Neural cell (in vitro differentiated cells): ENCODE data around the gene DLX1. TPM values are rescaled to one million over a fixed set of nuclear protein-coding genes. Genes with fewer than 3 reads are reported as not detected.
"Not testable (repeated sequence)": the region's sequence is repeated elsewhere in the genome, so short reads cannot be mapped to it uniquely, and the experiment has no call there.

Experiments used
- H2AFZ ChIP-seq: fragments of 200-600, 300-800 bp; sonication (generic), shearing (Covaris generic); 2 replicates; pipeline ENCODE4 v1.6.0; 2014; ENCODE audit warnings: low read depth, mild to moderate bottlenecking, antibody characterized with exemption, low read length, moderate library complexity
- H3F3A ChIP-seq: fragments of 200-600 bp; shearing (Covaris generic); 2 replicates; pipeline ENCODE4 v1.6.1; 2016; ENCODE audit warnings: mild to moderate bottlenecking, moderate library complexity, mixed read lengths, antibody characterized with exemption, low read length; ENCODE audit not compliant: insufficient read depth, poor library complexity, severe bottlenecking
- H3K27ac ChIP-seq: fragments of 200-600, 300-800 bp; sonication (generic), shearing (Covaris generic); 2 replicates; pipeline ENCODE4 v1.5.1; 2014; ENCODE audit warnings: mild to moderate bottlenecking, low read length, moderate library complexity
- H3K27me3 ChIP-seq: fragments of 300-800, 200-600 bp; sonication (generic), shearing (Covaris generic); 2 replicates; pipeline ENCODE4 v1.6.0; 2014; ENCODE audit warnings: mild to moderate bottlenecking, low read depth, low read length, moderate library complexity; ENCODE audit not compliant: insufficient read depth
- H3K36me3 ChIP-seq: fragments of 300-800, 200-600 bp; sonication (generic), shearing (Covaris generic); 2 replicates; pipeline ENCODE4 v1.5.1; 2014; ENCODE audit warnings: mild to moderate bottlenecking, antibody characterized with exemption, low read length, moderate library complexity; ENCODE audit not compliant: insufficient read depth
- H3K4me2 ChIP-seq: fragments of 300-800, 200-600 bp; sonication (generic), shearing (Covaris generic); 2 replicates; pipeline ENCODE4 v1.6.0; 2014; ENCODE audit warnings: mild to moderate bottlenecking, low read length
- H3K4me3 ChIP-seq: fragments of 300-800, 200-600 bp; sonication (generic), shearing (Covaris generic); 2 replicates; pipeline ENCODE4 v1.5.1; 2014; ENCODE audit warnings: mild to moderate bottlenecking, low read length, moderate library complexity
- H3K79me2 ChIP-seq: fragments of 200-600 bp; shearing (Covaris generic); replicated peaks from 2 replicates; pipeline ENCODE4 v1.6.0; 2014; ENCODE audit warnings: mild to moderate bottlenecking, low read length, moderate library complexity; ENCODE audit not compliant: insufficient read depth
- H3K9ac ChIP-seq: fragments of 300-800, 200-600 bp; sonication (generic), shearing (Covaris generic); 2 replicates; pipeline ENCODE4 v1.6.1; 2016; ENCODE audit warnings: mild to moderate bottlenecking, low read length, mixed read lengths
- H3K9me2 ChIP-seq: fragments of 200-600 bp; shearing (Covaris generic); 2 replicates; pipeline ENCODE4 v1.6.1; 2016; ENCODE audit warnings: mild to moderate bottlenecking, low read length, mixed read lengths; ENCODE audit not compliant: insufficient read depth
- H3K9me3 ChIP-seq: fragments of 200-600, 300-800 bp; sonication (generic), shearing (Covaris generic); 2 replicates; pipeline ENCODE4 v1.6.1; 2016; ENCODE audit warnings: mild to moderate bottlenecking, mixed run types, low read length, moderate library complexity, mixed read lengths
- H4K20me1 ChIP-seq: fragments of 200-600 bp; shearing (Covaris generic); 2 replicates; pipeline ENCODE4 v1.6.1; 2016; ENCODE audit warnings: mild to moderate bottlenecking, mixed run types; ENCODE audit not compliant: insufficient read depth
- CTCF ChIP-seq: fragments of 450-650 bp; IDR thresholded peaks from 2 replicates; pipeline ENCODE4 v1.5.1; 2014; ENCODE audit warnings: antibody characterized with exemption, mild to moderate bottlenecking, moderate library complexity; ENCODE audit not compliant: poor library complexity, severe bottlenecking
- EP300 ChIP-seq: fragments of 450-650 bp; conservative IDR thresholded peaks from 2 replicates; pipeline ENCODE4 v1.6.1; 2014; ENCODE audit warnings: antibody characterized with exemption, mild to moderate bottlenecking, moderate library complexity; ENCODE audit not compliant: poor library complexity, severe bottlenecking
- EZH2 ChIP-seq: fragments of 200-600, 300-800 bp; shearing (Covaris generic), sonication (generic); IDR thresholded peaks from 2 replicates; pipeline ENCODE4 v1.6.1; 2014; ENCODE audit warnings: antibody characterized with exemption, low read length, borderline replicate concordance, mild to moderate bottlenecking; ENCODE audit not compliant: insufficient read depth, poor library complexity, severe bottlenecking
- MXI1 ChIP-seq: fragments of 450-650 bp; conservative IDR thresholded peaks from 2 replicates; pipeline ENCODE4 v1.6.1; 2014; ENCODE audit warnings: antibody characterized with exemption, mild to moderate bottlenecking; ENCODE audit not compliant: poor library complexity, severe bottlenecking
- POLR2AphosphoS5 ChIP-seq: IDR thresholded peaks from 2 replicates; pipeline ENCODE4 v1.6.1; 2012
- RAD21 ChIP-seq: fragments of 450-650 bp; conservative IDR thresholded peaks from 2 replicates; pipeline ENCODE4 v1.6.1; 2014; ENCODE audit warnings: antibody characterized with exemption, mild to moderate bottlenecking, moderate library complexity
- REST ChIP-seq: IDR thresholded peaks from 2 replicates; pipeline ENCODE4 v1.6.1; 2012; ENCODE audit warnings: borderline replicate concordance
- SMC3 ChIP-seq: fragments of 450-650 bp; conservative IDR thresholded peaks from 2 replicates; pipeline ENCODE4 v1.6.1; 2014; ENCODE audit warnings: antibody characterized with exemption, mild to moderate bottlenecking, moderate library complexity; ENCODE audit not compliant: poor library complexity
- TAF1 ChIP-seq: IDR thresholded peaks from 2 replicates; pipeline ENCODE4 v1.6.1; 2012; ENCODE audit warnings: low read depth
- polyA plus RNA-seq: library from polyadenylated mRNA; depleted of rRNA; stranded (reverse); fragments of >200 nt; gene quantifications from 2 replicates; pipeline ENCODE4 v1.2.3, GENCODE V29; 2014

The DLX1 gene
- polyA plus RNA-seq, 1 donor from 2014 or later = 67.3 TPM

GRCh38 chr2:172058660-172059059 lies 26.6 kb upstream of the DLX1 start:
- Histone ChIP-seq H3K79me2 (no peaks in the 10 kb centered on the region), H3K27me3 (no peaks in the 10 kb centered on the region), H3F3A (no peaks in the 10 kb centered on the region), H3K4me3 (no peak overlapping the region), H3K27ac (no peak overlapping the region), H3K9me3 (no peaks in the 10 kb centered on the region), H3K36me3 (no peaks in the 10 kb centered on the region), H3K9ac (no peak overlapping the region), H3K9me2 (no peaks in the 10 kb centered on the region), H2AFZ (no peak overlapping the region), H4K20me1 (no peaks in the 10 kb centered on the region), H3K4me2 (no peak overlapping the region)
- no peak for TF ChIP-seq TAF1
- TF ChIP-seq REST = no peak
- no peak for TF ChIP-seq SMC3
- no peak for TF ChIP-seq POLR2AphosphoS5
- no peak for TF ChIP-seq EP300
- TF ChIP-seq CTCF = no peak
- TF ChIP-seq RAD21 = no peak
- no peak for TF ChIP-seq EZH2
- TF ChIP-seq MXI1 = no peak

GRCh38 chr2:172060118-172060517 lies 25.2 kb upstream of the DLX1 start:
- H3K9me3 ChIP-seq, H3K27ac ChIP-seq, H3K9ac ChIP-seq, H3K9me2 ChIP-seq, H3K4me3 ChIP-seq, H3F3A ChIP-seq, H4K20me1 ChIP-seq, H3K27me3 ChIP-seq, H3K36me3 ChIP-seq, H3K4me2 ChIP-seq, H2AFZ ChIP-seq, H3K79me2 ChIP-seq: not testable (repeated sequence)

- Histone ChIP-seq H3K4me2 (no peak overlapping the region), H3K4me3 (no peak overlapping the region), H3K27me3 (no peaks in the 10 kb centered on the region), H3K27ac (no peak overlapping the region), H2AFZ (no peak overlapping the region), H3F3A (peaks cover 3% of the 10 kb centered on the region), H4K20me1 (no peaks in the 10 kb centered on the region), H3K36me3 (no peaks in the 10 kb centered on the region), H3K79me2 (no peaks in the 10 kb centered on the region), H3K9me2 (no peaks in the 10 kb centered on the region), H3K9ac (no peak overlapping the region), H3K9me3 (no peaks in the 10 kb centered on the region)
- TF ChIP-seq RAD21 = no peak
- TF ChIP-seq REST = no peak
- TF ChIP-seq MXI1 = no peak
- no peak for TF ChIP-seq SMC3
- TF ChIP-seq TAF1 = no peak
- no peak for TF ChIP-seq EP300
Observed at GRCh38 chr2:172062402-172063004, 22.8 kb upstream of the DLX1 start.
